Activated naive CD4-positive, alpha-beta T cell treated with anti-CD3 and anti-CD28 coated beads, Interleukin-2, amount 10 ng/mL, durations not matched to agents 7 days and 5 days (primary cell): ENCODE results near the gene INS.
A peak's percentile ranks its signal among the peaks of the same experiment; 100 is the strongest.

Source experiments
- CTCF ChIA-PET: fragments of 350-600 bp; sonication (Branson Sonifier 250); formaldehyde crosslinking; loops from one replicate; lab custom pipeline; 2021; ENCODE audit warnings: antibody characterized with exemption; lab: Charles Lee
- DNase-seq: peaks from one replicate; pipeline ENCODE4 v3.0.0-alpha.2; 2020
- H3K27ac Mint-ChIP-seq: one replicate; pipeline ENCODE4 v1.8.0; 2021; ENCODE audit warnings: mild to moderate bottlenecking, moderate library complexity, mixed read lengths
- H3K27me3 Mint-ChIP-seq: one replicate; pipeline ENCODE4 v1.8.0; 2021; ENCODE audit warnings: mild to moderate bottlenecking, mixed read lengths
- H3K36me3 Mint-ChIP-seq: one replicate; pipeline ENCODE4 v1.8.0; 2021; ENCODE audit warnings: mixed read lengths
- H3K4me1 Mint-ChIP-seq: one replicate; pipeline ENCODE4 v1.8.0; 2021; ENCODE audit warnings: mixed read lengths
- H3K4me3 Mint-ChIP-seq: one replicate; pipeline ENCODE4 v1.8.0; 2021; ENCODE audit warnings: mild to moderate bottlenecking, moderate library complexity, mixed read lengths
- H3K9me3 Mint-ChIP-seq: one replicate; pipeline ENCODE4 v1.8.0; 2021; ENCODE audit warnings: mixed read lengths

Gene INS

GRCh38 chr11:2193099-2193887, 32.3 kb upstream of the INS start:
- DNase-seq: no peak
- Mint-ChIP-seq H3K4me1 (peaks cover 6% of the 10 kb centered on the region), H3K9me3 (no peaks in the 10 kb centered on the region), H3K4me3 (no peak overlapping the region), H3K36me3 (no peaks in the 10 kb centered on the region), H3K27me3 (peaks cover 31% of the 10 kb centered on the region), H3K27ac (no peak overlapping the region)
- CTCF ChIA-PET: interaction anchor here (1.4 to 4.4 kb wide), 2 partner anchors 12 to 227 kb away, joined by 4 to 37 read pairs; no protein-coding TSS in a partner anchor

DNA sequence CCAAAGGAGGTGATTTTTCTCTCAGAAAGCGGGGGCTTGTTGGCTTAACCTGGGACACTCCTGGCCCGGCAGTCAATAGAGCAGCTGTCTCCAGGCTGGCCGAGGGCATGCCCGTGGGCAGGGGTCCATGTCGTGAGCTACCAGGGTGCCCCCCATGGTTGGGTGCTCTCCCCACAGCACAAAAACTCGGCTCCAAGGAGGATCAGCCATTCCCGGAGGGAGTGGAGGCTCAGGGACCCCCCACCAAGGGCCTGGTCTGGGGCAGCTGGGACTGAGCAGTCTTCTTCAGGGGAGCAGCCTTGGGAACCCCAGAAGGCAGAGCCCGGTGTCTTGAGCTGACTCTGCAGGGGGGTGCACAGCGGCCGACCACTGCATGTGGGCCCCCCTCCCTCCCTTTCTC, 31.4 kb upstream of the INS start:
- no peak for DNase-seq
- CTCF ChIA-PET: interaction anchor here (4.4 kb wide), 1 partner anchor 228 kb away, joined by 37 read pairs; no protein-coding TSS in a partner anchor
- Mint-ChIP-seq H3K27me3 (peaks cover 27% of the 10 kb centered on the region), H3K9me3 (no peaks in the 10 kb centered on the region), H3K4me1 (peaks cover 6% of the 10 kb centered on the region), H3K27ac (no peak overlapping the region), H3K4me3 (no peak overlapping the region), H3K36me3 (no peaks in the 10 kb centered on the region)

DNA sequence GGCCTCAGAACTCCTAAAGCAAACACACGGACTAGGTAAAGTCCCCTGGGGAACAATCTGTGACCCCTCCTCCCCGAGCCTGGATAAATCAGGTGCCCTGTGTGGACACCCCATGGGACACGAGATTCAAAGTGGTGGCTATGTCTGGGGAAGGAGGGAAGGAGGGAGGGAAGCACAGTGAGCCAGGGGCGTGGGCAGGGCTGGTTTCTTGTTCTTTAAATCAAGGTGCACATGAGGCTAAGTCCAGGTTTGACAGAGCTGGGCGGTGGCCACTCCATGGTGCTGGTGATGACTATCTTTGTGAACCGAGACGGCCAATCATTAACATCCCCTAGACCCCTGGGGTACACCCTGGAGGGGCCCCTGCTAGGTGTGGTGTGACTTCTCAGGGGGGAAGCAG, 30.9 kb upstream of the INS start:
- Mint-ChIP-seq H3K27me3 (peaks cover 24% of the 10 kb centered on the region), H3K4me1 (peaks cover 6% of the 10 kb centered on the region), H3K9me3 (no peaks in the 10 kb centered on the region), H3K4me3 (no peak overlapping the region), H3K27ac (no peak overlapping the region), H3K36me3 (no peaks in the 10 kb centered on the region)
- DNase-seq: no peak
- CTCF ChIA-PET: interaction anchor here (4.4 kb wide), 1 partner anchor 228 kb away, joined by 37 read pairs; no protein-coding TSS in a partner anchor

DNA sequence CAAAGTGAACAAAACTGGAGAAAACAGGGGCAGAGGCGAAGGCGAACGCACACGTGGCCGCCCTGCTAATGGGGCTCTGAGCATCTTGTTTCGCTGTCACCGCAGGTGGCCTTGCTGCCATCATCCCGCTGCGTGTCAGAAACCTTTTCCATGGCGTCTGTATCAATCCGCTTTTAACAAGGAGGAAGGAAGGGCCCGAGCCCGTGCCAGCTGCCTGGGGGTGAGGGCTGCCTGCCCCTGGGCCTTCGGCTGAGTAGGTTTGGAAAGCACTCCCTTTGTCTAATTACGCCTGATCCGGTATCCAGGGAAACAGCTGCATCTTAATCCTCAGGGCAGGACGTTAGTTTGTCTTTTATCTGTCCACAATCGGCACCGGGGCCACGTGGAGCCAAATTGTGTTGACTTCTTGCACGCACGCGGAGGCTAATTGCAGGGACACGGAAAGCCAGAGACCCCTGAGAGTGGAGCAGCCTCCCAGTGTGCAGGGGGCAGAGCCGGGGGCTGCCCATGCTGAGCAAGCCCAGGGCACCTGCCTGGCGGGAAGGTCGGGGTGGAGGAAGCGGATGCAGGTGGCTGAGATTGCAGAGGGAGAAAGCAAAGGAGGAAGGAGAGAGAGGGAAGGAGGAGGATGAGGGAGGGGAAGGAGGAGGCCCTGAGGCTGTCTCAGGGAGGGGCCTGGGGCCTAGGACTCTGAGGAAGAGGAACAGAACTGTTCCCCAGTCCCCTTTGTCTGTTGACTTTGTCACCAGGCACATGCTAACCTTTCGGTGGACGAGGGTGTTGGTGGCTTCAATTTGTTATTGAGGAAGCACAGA, 29.9 kb upstream of the INS start:
- H3K4me1 Mint-ChIP-seq: peaks cover 6% of the 10 kb centered on the region
- no peaks in the 10 kb centered on the region for H3K36me3 Mint-ChIP-seq
- H3K9me3 Mint-ChIP-seq: no peaks in the 10 kb centered on the region
- peaks cover 13% of the 10 kb centered on the region for H3K27me3 Mint-ChIP-seq
- no peak overlapping the region for H3K27ac Mint-ChIP-seq
- no peak for DNase-seq
- CTCF ChIA-PET: no interaction called here
- no peak overlapping the region for H3K4me3 Mint-ChIP-seq

DNA sequence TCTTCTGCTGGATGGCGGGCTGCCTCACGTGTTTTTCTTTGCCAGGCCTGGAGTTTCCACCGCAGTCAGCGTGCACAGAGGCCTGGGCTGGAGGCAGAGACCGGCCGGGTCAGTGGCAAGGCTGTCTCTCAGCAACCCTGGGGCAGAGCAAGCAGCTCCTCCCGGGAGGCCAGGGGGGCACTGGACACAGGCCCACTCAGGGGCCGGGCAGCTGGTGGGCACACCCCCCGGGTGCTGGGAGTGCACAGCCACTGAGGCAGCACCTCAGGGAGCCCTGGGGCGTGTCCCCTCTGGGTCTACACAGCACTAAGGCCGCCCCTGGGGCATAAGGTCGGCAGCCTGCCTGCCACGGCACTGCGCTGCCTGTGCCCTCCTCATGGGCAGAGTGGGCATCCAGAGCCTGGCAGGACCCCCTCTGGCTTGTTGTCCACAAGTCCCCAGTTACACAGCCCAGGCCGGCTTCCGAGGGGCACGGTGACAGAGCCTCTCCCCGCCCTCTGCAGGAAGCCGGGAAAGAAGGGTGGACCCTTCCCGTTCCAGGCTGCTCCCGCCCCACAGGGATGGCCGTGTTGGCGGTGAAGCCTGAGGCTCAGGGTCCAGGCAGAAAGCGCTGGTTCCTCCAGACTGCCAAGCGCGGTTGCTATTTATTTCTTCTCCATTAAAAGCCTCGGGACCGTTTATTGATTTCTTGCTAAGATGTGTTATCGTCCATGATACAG, 29.1 kb upstream of the INS start:
- CTCF ChIA-PET: no interaction called here
- peaks cover 6% of the 10 kb centered on the region for H3K4me1 Mint-ChIP-seq
- H3K27ac Mint-ChIP-seq: no peak overlapping the region
- no peaks in the 10 kb centered on the region for H3K36me3 Mint-ChIP-seq
- H3K4me3 Mint-ChIP-seq: no peak overlapping the region
- no peak for DNase-seq
- no peaks in the 10 kb centered on the region for H3K9me3 Mint-ChIP-seq
- peaks cover 17% of the 10 kb centered on the region for H3K27me3 Mint-ChIP-seq

DNA sequence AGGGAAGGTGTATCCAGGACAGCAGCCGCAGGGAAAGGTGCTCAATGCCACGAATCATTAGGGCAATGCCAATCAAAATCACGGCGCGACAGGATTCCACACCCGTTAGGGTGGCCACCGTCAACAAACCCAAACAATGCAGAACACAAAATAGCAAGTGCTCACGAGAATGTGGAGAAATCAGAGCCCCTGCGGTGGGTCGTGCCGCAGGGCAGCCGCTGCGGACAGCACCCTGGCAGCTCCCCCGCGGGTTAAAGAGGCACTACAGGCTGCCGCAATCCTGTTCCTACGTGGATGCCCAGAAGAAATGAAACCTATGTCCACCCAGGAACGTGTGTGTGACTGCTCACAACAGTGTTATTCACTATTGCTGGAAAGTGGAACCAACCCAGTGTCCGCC, 27.7 kb upstream of the INS start:
- Mint-ChIP-seq H3K4me1 (peaks cover 6% of the 10 kb centered on the region), H3K9me3 (no peaks in the 10 kb centered on the region), H3K27me3 (peaks cover 22% of the 10 kb centered on the region), H3K27ac (no peak overlapping the region), H3K36me3 (no peaks in the 10 kb centered on the region), H3K4me3 (no peak overlapping the region)
- DNase-seq: no peak
- CTCF ChIA-PET: no interaction called here

DNA sequence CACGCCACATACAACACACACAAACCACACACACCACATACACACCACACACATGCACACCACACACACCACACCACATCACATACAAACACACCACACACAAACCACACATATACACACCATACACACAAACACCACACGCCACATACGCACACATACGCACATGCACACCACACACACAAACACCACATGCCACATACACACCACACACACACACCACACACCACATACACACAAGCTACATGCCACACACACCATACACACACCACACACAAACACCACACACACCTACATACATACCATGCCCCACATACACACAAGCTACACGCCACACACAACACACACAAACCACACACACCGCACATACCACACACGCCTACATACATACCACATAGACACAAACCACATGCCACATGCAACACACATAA, 26.3 kb upstream of the INS start:
- CTCF ChIA-PET: interaction anchor here (1.0 to 2.4 kb wide), 4 partner anchors 13 to 234 kb away, joined by 3 to 26 read pairs (median 4); no protein-coding TSS in a partner anchor
- Mint-ChIP-seq H3K9me3 (no peaks in the 10 kb centered on the region), H3K4me3 (no peak overlapping the region), H3K27ac (no peak overlapping the region), H3K27me3 (peaks cover 22% of the 10 kb centered on the region), H3K36me3 (no peaks in the 10 kb centered on the region), H3K4me1 (peaks cover 6% of the 10 kb centered on the region)
- no peak for DNase-seq

GRCh38 chr11:2186669-2187279, 25.8 kb upstream of the INS start:
- H3K9me3 Mint-ChIP-seq: no peaks in the 10 kb centered on the region
- no peaks in the 10 kb centered on the region for H3K36me3 Mint-ChIP-seq
- H3K4me3 Mint-ChIP-seq: no peak overlapping the region
- H3K27ac Mint-ChIP-seq: no peak overlapping the region
- peak; percentile 61 for DNase-seq
- peaks cover 6% of the 10 kb centered on the region for H3K4me1 Mint-ChIP-seq
- peaks cover 22% of the 10 kb centered on the region for H3K27me3 Mint-ChIP-seq
- CTCF ChIA-PET: interaction anchor here (0.6 to 2.4 kb wide), 9 partner anchors 8 to 235 kb away, joined by 3 to 26 read pairs (median 4); no protein-coding TSS in a partner anchor

DNA sequence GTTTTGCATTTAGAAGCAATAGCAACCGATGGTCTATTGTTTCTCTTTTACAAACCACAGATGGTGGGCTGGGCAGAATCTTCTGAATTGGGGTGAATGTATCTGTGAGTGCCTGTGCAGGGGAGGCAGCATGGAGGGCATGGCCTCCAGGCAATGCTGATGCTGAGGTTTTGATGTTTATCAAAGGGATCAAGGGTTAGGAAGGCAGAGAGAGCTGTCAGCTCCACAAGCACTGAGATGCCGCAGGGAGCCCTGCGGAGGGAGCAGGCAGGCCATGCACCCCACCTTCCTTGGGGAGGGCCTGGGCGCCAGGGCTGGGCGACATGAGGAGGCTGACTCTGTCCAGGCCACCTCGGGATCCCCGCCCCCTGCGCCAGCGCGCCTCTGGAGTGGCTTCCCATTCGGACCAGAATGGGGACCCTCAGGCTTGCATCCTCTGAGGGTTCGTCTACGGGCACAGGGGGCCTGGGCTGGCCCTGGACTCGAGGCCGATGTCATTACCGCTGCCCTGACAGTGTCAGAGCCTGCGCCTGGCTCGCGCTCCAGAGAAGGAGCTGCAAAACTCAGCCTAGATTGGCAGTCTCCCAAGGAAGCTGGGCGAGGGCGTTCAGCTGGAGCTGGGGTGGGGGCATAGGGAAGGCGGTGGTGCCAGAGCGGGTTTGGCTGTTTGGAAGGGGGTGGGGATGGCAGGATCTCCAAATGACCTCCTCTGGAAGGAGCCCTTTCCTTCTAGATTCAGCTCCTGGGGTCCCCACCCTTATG, 24.5 kb upstream of the INS start:
- H3K4me1 Mint-ChIP-seq: peaks cover under 1% of the 10 kb centered on the region

DNA sequence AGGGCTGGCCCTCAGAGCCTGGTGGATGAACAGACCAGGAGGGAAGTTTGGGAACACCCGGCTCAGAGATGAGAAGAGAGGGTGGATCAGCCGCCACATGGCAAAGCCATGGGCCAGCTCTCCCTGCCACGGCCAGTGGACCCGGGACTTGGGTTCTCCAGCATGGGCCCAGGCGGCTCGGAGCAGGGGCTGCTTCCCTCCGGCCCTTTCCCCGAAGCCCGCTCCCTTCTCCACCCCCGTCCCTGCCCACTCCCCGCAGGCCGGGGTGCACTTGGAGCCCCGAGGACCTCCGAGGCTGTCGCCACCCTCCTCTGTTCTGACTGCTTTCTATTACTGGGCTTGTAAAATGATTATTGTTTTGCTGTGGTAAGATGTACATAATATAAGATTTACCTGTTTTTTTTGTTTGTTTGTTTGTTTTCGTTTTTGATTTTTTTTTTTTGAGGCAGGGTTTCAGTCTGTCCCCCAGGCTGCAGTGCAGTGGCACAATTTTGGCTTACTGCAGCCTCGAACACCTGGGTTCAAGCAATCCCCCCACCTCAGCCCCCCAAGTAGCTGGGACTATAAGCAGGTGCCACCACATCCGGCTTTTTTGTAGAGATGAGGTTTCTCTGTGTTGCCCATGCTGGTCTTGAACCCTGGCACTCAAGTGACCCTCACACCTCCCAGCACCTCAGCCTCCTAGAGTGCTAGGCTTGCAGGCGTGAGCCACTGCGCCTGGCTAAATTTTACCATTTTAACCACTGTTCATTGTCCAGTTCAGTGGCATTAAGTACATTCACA, 21.9 kb upstream of the INS start:
- DNase-seq: no peak
- no peaks in the 10 kb centered on the region for H3K36me3 Mint-ChIP-seq
- CTCF ChIA-PET: no interaction called here
- H3K9me3 Mint-ChIP-seq: no peaks in the 10 kb centered on the region
- peaks cover 8% of the 10 kb centered on the region for H3K27me3 Mint-ChIP-seq
- no peak overlapping the region for H3K27ac Mint-ChIP-seq
- H3K4me3 Mint-ChIP-seq: no peak overlapping the region
- no peaks in the 10 kb centered on the region for H3K4me1 Mint-ChIP-seq

More for the DNA sequence above, 24.5 kb upstream of the INS start:
- H3K4me3 Mint-ChIP-seq: no peak overlapping the region
- no peak overlapping the region for H3K27ac Mint-ChIP-seq
- no peaks in the 10 kb centered on the region for H3K36me3 Mint-ChIP-seq
- CTCF ChIA-PET: interaction anchor here (0.6 to 2.4 kb wide), 7 partner anchors 15 to 236 kb away, joined by 3 to 26 read pairs (median 4); no protein-coding TSS in a partner anchor
- H3K9me3 Mint-ChIP-seq: no peaks in the 10 kb centered on the region
- no peak for DNase-seq
- H3K27me3 Mint-ChIP-seq: peaks cover 14% of the 10 kb centered on the region

GRCh38 chr11:2182075-2182474, 21.1 kb upstream of the INS start:
- H3K27ac Mint-ChIP-seq: no peak overlapping the region

DNA sequence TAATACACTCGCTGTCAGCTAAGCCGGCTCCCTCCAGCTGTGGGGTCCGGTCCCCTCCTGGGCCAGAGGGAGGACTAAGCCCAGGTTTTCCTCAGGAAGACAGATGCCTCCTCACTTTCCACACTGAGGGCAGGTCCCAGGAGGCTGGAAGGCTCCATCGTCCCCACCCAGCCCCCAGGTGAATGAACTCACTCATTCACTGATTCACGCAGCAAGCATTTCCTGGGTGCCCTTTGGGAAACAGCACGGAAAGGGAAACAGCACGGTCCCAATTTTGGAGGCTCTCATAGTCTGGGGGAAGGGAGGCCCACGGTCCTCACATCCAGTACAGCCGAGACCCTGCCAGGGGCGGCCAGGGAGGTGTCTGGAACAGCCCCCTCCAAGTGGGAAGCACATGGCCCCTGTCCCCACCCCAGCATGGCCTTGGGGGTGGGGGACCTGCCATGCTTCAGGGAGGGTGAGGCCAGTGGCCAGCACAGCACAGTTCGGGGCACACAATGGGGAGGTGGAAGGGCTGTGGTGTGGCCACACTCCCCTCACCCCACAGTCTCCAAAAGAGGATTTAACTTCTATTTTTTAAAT, 19.9 kb upstream of the INS start:
- Mint-ChIP-seq H3K4me3 (no peak overlapping the region), H3K4me1 (no peaks in the 10 kb centered on the region), H3K36me3 (no peaks in the 10 kb centered on the region), H3K27ac (no peak overlapping the region), H3K9me3 (peaks cover 3% of the 10 kb centered on the region), H3K27me3 (peaks cover 8% of the 10 kb centered on the region)
- CTCF ChIA-PET: interaction anchor here (1.0 kb wide), 1 partner anchor 13 kb away, joined by 4 read pairs; no protein-coding TSS in a partner anchor
- DNase-seq: no peak

More at GRCh38 chr11:2182075-2182474, 21.1 kb upstream of the INS start:
- CTCF ChIA-PET: interaction anchor here (1.0 kb wide), 1 partner anchor 12 kb away, joined by 4 read pairs; no protein-coding TSS in a partner anchor
- no peak for DNase-seq
- no peaks in the 10 kb centered on the region for H3K36me3 Mint-ChIP-seq
- no peak overlapping the region for H3K4me3 Mint-ChIP-seq
- no peaks in the 10 kb centered on the region for H3K9me3 Mint-ChIP-seq
- no peaks in the 10 kb centered on the region for H3K4me1 Mint-ChIP-seq
- H3K27me3 Mint-ChIP-seq: peaks cover 8% of the 10 kb centered on the region
